ENCODE data around the gene CAPN5.

DNA sequence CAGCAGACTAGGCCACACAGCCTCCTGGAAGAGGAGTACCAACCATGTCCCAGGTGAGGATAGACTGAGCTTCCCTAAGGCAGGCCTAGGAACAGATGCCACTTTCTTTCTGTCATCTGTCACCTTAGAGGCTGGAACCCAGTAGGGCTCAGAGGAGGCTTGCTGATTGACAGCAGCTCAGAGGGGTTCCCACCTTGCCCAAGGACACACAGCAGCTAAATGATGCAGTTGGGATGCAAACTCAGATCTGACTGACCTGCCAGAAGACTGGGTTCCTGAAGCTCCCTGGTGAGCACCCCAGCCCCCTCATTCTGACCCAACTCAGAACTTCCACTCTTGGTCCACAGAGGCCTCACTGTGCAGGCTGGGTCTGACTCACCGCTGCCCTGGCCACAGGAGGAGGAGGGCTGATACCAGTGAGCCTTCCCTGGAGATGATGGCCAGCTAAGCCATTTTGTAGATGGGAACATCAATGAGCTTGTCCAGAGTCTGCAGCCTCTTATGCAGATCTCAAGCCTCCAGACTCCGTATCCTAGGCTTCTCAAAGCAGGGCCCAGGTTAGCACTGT, 14.0 kb downstream of the CAPN5 start:
- TF ChIP-seq, protein P1, sequence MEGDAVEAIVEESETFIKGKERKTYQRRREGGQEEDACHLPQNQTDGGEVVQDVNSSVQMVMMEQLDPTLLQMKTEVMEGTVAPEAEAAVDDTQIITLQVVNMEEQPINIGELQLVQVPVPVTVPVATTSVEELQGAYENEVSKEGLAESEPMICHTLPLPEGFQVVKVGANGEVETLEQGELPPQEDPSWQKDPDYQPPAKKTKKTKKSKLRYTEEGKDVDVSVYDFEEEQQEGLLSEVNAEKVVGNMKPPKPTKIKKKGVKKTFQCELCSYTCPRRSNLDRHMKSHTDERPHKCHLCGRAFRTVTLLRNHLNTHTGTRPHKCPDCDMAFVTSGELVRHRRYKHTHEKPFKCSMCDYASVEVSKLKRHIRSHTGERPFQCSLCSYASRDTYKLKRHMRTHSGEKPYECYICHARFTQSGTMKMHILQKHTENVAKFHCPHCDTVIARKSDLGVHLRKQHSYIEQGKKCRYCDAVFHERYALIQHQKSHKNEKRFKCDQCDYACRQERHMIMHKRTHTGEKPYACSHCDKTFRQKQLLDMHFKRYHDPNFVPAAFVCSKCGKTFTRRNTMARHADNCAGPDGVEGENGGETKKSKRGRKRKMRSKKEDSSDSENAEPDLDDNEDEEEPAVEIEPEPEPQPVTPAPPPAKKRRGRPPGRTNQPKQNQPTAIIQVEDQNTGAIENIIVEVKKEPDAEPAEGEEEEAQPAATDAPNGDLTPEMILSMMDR (IDR thresholded peaks at IDR 0.05 in 8 of 11, conservative IDR thresholded peaks at IDR 0.05 in 3 of 11) = no peak
- TF ChIP-seq POLR2A (IDR thresholded peaks at IDR 0.05) (no peak), POLR2AphosphoS5 (IDR thresholded peaks at IDR 0.05) (no peak)
